Fibroblast of lung (primary cell): ENCODE data around the gene COL19A1.

Source experiments
- EZH2 ChIP-seq: IDR thresholded peaks from 2 replicates; pipeline ENCODE4 v1.5.1; 2012; ENCODE audit warnings: low read length, control low read depth, mild to moderate bottlenecking; ENCODE audit errors: missing control alignments
- TF ChIP-seq, protein P1 (sequence below), 2 donors: IDR thresholded peaks in 1 of 2; conservative IDR thresholded peaks in 1 of 2; 1 replicate in 1 of 2; 2 replicates in 1 of 2; pipeline ENCODE4 v1.5.1; 2011 to 2012; ENCODE audit warnings: low read length in 2 of 2, control low read depth in 1 of 2, inconsistent platforms in 1 of 2, low read depth in 1 of 2, mild to moderate bottlenecking in 1 of 2

DNA sequence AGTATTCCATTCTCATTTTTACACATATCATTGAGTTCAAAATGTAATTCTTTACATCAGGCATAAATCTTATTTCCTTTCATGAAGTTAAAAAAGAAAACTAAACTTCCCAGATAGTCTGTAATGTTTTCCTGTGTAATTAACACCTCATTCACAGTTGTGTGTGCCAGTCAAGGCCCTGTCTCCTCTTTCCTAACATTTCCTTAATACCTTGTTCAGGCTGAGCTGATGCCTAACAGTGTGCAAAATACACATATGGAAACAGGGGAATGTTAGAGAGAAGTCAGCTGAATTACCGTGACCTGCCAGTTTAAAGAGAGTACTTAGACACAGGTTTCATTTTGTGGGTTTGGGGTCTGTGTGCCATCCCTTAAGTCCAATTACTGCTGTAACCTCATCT, 227.8 kb downstream of the COL19A1 start:
- TF ChIP-seq, protein P1, sequence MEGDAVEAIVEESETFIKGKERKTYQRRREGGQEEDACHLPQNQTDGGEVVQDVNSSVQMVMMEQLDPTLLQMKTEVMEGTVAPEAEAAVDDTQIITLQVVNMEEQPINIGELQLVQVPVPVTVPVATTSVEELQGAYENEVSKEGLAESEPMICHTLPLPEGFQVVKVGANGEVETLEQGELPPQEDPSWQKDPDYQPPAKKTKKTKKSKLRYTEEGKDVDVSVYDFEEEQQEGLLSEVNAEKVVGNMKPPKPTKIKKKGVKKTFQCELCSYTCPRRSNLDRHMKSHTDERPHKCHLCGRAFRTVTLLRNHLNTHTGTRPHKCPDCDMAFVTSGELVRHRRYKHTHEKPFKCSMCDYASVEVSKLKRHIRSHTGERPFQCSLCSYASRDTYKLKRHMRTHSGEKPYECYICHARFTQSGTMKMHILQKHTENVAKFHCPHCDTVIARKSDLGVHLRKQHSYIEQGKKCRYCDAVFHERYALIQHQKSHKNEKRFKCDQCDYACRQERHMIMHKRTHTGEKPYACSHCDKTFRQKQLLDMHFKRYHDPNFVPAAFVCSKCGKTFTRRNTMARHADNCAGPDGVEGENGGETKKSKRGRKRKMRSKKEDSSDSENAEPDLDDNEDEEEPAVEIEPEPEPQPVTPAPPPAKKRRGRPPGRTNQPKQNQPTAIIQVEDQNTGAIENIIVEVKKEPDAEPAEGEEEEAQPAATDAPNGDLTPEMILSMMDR (conservative IDR thresholded peaks at IDR 0.05 in 1 of 2, IDR thresholded peaks at IDR 0.05 in 1 of 2; ENCODE audit: low read depth in 1 of 2, low read length in 2 of 2): no peak
- no peak for TF ChIP-seq EZH2
